ENCODE results near the gene TSPAN4. TPM values are rescaled to one million over a fixed set of nuclear protein-coding genes. Genes with fewer than 3 reads are reported as not detected.

Gene TSPAN4
- total RNA-seq, 4 donors from 2014 or later, result 139 to 256 (median 221) TPM

- peak overlapping the region; percentile 92 to 98 (median 94) for H3K27ac ChIP-seq
- H3K4me3 ChIP-seq, result peak overlapping the region; percentile 69 to 95 (median 79)
- no peaks in the 10 kb centered on the region for H3K9me3 ChIP-seq
- H3K36me3 ChIP-seq, result peaks cover 0 to 41% (median 7%) of the 10 kb centered on the region in 3 donors
- peaks cover 0 to 81% (median 53%) of the 10 kb centered on the region in 4 donors for H3K4me1 ChIP-seq
- WGBS, 2 donors, result 1 to 5% methylated on average over 7 to 53 of the region's 53 CpGs
- TF ChIP-seq, protein P1, sequence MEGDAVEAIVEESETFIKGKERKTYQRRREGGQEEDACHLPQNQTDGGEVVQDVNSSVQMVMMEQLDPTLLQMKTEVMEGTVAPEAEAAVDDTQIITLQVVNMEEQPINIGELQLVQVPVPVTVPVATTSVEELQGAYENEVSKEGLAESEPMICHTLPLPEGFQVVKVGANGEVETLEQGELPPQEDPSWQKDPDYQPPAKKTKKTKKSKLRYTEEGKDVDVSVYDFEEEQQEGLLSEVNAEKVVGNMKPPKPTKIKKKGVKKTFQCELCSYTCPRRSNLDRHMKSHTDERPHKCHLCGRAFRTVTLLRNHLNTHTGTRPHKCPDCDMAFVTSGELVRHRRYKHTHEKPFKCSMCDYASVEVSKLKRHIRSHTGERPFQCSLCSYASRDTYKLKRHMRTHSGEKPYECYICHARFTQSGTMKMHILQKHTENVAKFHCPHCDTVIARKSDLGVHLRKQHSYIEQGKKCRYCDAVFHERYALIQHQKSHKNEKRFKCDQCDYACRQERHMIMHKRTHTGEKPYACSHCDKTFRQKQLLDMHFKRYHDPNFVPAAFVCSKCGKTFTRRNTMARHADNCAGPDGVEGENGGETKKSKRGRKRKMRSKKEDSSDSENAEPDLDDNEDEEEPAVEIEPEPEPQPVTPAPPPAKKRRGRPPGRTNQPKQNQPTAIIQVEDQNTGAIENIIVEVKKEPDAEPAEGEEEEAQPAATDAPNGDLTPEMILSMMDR (IDR thresholded peaks at IDR 0.05), result no peak
- TF ChIP-seq POLR2A (IDR thresholded peaks at IDR 0.05) (no peak), EP300 (IDR thresholded peaks at IDR 0.05) (no peak)
- H3K27me3 ChIP-seq, result peaks cover 0 to 4% of the 10 kb centered on the region in 2 donors
- no peak for DNase-seq (ENCODE audit: low spot score in 2 of 2)
These were observed 558 bp downstream of the TSPAN4 start for GRCh38 chr11:843086-843734.

DNA sequence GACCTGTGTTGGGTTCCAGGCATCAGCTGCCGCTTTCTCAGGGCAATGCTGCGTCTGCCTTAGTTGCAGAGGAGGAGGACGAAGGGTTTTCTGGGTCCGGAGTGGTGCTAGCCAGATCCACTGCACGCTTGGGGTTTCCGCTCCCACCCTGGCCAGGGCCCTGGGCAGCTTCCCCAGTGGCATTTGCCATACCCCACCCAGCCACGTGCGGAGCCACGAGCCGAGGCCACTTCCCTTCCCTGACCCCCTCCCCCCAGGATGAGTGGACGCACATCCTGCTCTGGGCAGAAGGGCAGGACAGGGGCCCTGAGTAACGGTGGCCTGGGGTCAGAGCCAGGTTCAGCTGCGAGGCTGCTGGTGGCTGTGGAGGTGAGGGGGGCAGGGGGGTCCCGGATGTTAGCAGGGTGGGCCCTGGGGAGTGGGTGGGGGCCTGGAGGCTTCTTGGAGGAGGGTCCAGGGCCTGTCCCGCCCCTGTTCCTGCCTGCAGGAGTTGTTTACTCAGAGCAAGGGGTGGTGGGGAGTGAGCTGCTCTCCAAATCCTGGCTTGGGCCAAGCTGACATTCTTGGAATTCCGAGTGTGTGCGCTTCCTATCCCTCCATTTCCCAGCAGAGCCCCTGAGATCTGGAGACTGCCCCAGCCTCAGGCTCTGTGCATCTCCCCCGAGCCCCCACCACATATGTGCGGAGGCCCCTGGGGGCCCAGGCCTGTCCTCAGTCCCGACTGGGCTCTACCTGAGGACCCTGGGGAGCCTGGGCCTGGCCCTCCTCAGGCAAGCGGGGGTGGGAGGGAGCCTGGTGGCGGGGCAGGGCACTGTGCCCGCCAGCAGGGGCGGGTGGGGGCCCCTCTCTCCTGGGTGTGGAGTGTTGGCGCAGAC lies 1.4 kb downstream of the TSPAN4 start:
- 2% methylated on average over 13 to 18 of the region's 25 CpGs for WGBS, 2 donors
- Histone ChIP-seq H3K36me3 (peaks cover 0 to 33% (median 7%) of the 10 kb centered on the region in 3 donors), H3K4me3 (peak overlapping the region; percentile 69 to 95 (median 79)), H3K27ac (peak overlapping the region; percentile 92 to 98 (median 94)), H3K27me3 (peaks cover 0 to 13% of the 10 kb centered on the region in 2 donors), H3K4me1 (peaks cover 0 to 81% (median 60%) of the 10 kb centered on the region in 4 donors), H3K9me3 (no peaks in the 10 kb centered on the region)
- peak; percentile 65 to 98 for TF ChIP-seq EP300 (IDR thresholded peaks at IDR 0.05)
- TF ChIP-seq, protein P1 (IDR thresholded peaks at IDR 0.05), result peak in 1 of 5 experiments; percentile 12
- peak; percentile 26 to 70 for TF ChIP-seq POLR2A (IDR thresholded peaks at IDR 0.05)
- peak; percentile 92 to 97 for DNase-seq (ENCODE audit: low spot score in 2 of 2)

GRCh38 chr11:844693-845644 lies 2.3 kb downstream of the TSPAN4 start:
- H3K36me3 ChIP-seq, result peaks cover 0 to 24% (median 3%) of the 10 kb centered on the region in 3 donors
- no peaks in the 10 kb centered on the region for H3K9me3 ChIP-seq
- peaks cover 0 to 15% of the 10 kb centered on the region in 2 donors for H3K27me3 ChIP-seq
- peak overlapping the region; percentile 69 to 95 (median 79) for H3K4me3 ChIP-seq
- peak; percentile 92 to 97 for DNase-seq (ENCODE audit: low spot score in 2 of 2)
- 21 to 26% methylated on average over 9 to 24 of the region's 31 CpGs for WGBS, 2 donors
- TF ChIP-seq POLR2A (IDR thresholded peaks at IDR 0.05) (peak in 1 of 2 donors; percentile 19), EP300 (IDR thresholded peaks at IDR 0.05) (peak; percentile 79 to 90)
- TF ChIP-seq, protein P1 (IDR thresholded peaks at IDR 0.05), result peak in 1 of 5 experiments; percentile 13
- peak overlapping the region; percentile 92 to 98 (median 94) for H3K27ac ChIP-seq
- H3K4me1 ChIP-seq, result peaks cover 0 to 80% (median 62%) of the 10 kb centered on the region in 4 donors

GRCh38 chr11:845872-846495 lies 3.3 kb downstream of the TSPAN4 start:
- peaks cover 0 to 15% of the 10 kb centered on the region in 2 donors for H3K27me3 ChIP-seq
- no peaks in the 10 kb centered on the region for H3K9me3 ChIP-seq
- peaks cover 0 to 80% (median 56%) of the 10 kb centered on the region in 4 donors for H3K4me1 ChIP-seq
- H3K36me3 ChIP-seq, result peaks cover 0 to 14% (median 0%) of the 10 kb centered on the region in 3 donors
- no peak for DNase-seq (ENCODE audit: low spot score in 2 of 2)
- TF ChIP-seq, protein P1 (IDR thresholded peaks at IDR 0.05), result no peak
- TF ChIP-seq EP300 (IDR thresholded peaks at IDR 0.05) (no peak), POLR2A (IDR thresholded peaks at IDR 0.05) (no peak)
- peak overlapping the region; percentile 92 to 98 (median 94) for H3K27ac ChIP-seq
- H3K4me3 ChIP-seq, result peak overlapping the region in 1 of 4 donors; percentile 89
- 29 to 63% methylated on average over 2 to 6 of the region's 8 CpGs for WGBS, 2 donors

All from tibial nerve (tissue), 4 donors.